ENCODE results near the gene FAM184B.

GRCh38 chr4:17740702-17741101 is 40.7 kb downstream of the FAM184B start:
- no peak for TF ChIP-seq CTCF (IDR thresholded peaks at IDR 0.05)
- no peak for TF ChIP-seq EZH2phosphoT487 (IDR thresholded peaks at IDR 0.05)

Measured in neural progenitor cell (in vitro differentiated cells).